Neuronal stem cell (in vitro differentiated cells): ENCODE data around the gene ZFP64.

Source experiments
- DNase-seq: peaks from one replicate; pipeline ENCODE4 v3.0.0-alpha.2; 2013; ENCODE audit warnings: low spot score
- H2AFZ ChIP-seq: one replicate; pipeline ENCODE4 v1.6.1; 2013; ENCODE audit warnings: mild to moderate bottlenecking, low read length, inconsistent platforms
- H2AK5ac ChIP-seq: 2 replicates; pipeline ENCODE4 v1.6.1; 2013; ENCODE audit warnings: low read depth, mild to moderate bottlenecking, inconsistent platforms, low read length, moderate library complexity, mixed read lengths
- H2BK120ac ChIP-seq: 2 replicates; pipeline ENCODE4 v1.6.1; 2013; ENCODE audit warnings: low read depth, mild to moderate bottlenecking, inconsistent platforms, low read length, moderate library complexity, mixed read lengths
- H2BK12ac ChIP-seq: one replicate; pipeline ENCODE4 v1.6.1; 2013; ENCODE audit warnings: low read length, inconsistent platforms
- H2BK15ac ChIP-seq: 2 replicates; pipeline ENCODE4 v1.6.1; 2013; ENCODE audit warnings: mild to moderate bottlenecking, low read length, inconsistent platforms, mixed read lengths
- H2BK5ac ChIP-seq: one replicate; pipeline ENCODE4 v1.6.1; 2013; ENCODE audit warnings: inconsistent platforms, mild to moderate bottlenecking, low read length, moderate library complexity
- H3K14ac ChIP-seq: one replicate; pipeline ENCODE4 v1.6.1; 2013; ENCODE audit warnings: low read length, inconsistent platforms
- H3K18ac ChIP-seq: 2 replicates; pipeline ENCODE4 v1.6.1; 2013; ENCODE audit warnings: low read length, inconsistent platforms
- H3K23ac ChIP-seq: 2 replicates; pipeline ENCODE4 v1.6.1; 2013; ENCODE audit warnings: low read depth, mild to moderate bottlenecking, mixed read lengths, low read length, inconsistent platforms; ENCODE audit not compliant: poor library complexity
- H3K27ac ChIP-seq: replicated peaks from 3 replicates; pipeline ENCODE4 v1.5.1; 2013; ENCODE audit warnings: low read length, inconsistent platforms
- H3K27me3 ChIP-seq, 3 experiments: 2 replicates each; pipeline ENCODE4 v1.6.1; 2013; ENCODE audit warnings: low read length in 3 of 3, mild to moderate bottlenecking in 2 of 3, inconsistent platforms in 1 of 3, low read depth in 1 of 3, mixed read lengths in 1 of 3, moderate library complexity in 1 of 3; ENCODE audit not compliant: control insufficient read depth in 3 of 3, insufficient read depth in 3 of 3
- H3K36me3 ChIP-seq, 2 donors: replicated peaks in 1 of 2; 2 replicates each; pipeline ENCODE4 v1.6.1; 2013; ENCODE audit warnings: low read length in 2 of 2; ENCODE audit not compliant: control insufficient read depth in 2 of 2, insufficient read depth in 2 of 2
- H3K4ac ChIP-seq: 2 replicates; pipeline ENCODE4 v1.6.1; 2013; ENCODE audit warnings: inconsistent platforms, mild to moderate bottlenecking, low read length, moderate library complexity
- H3K4me1 ChIP-seq, 2 donors: 1 replicate in 1 of 2; 2 replicates in 1 of 2; pipeline ENCODE4 v1.6.1; 2013; ENCODE audit warnings: low read length in 2 of 2, low read depth in 1 of 2; ENCODE audit not compliant: control insufficient read depth in 2 of 2, insufficient read depth in 1 of 2
- H3K4me2 ChIP-seq: one replicate; pipeline ENCODE4 v1.6.1; 2013; ENCODE audit warnings: mild to moderate bottlenecking, low read length, inconsistent platforms; ENCODE audit not compliant: insufficient read depth, poor library complexity, severe bottlenecking
- H3K4me3 ChIP-seq, 2 donors: 2 replicates each; pipeline ENCODE4 v1.5.1; 2013; ENCODE audit warnings: low read length in 2 of 2, mild to moderate bottlenecking in 2 of 2, inconsistent platforms in 1 of 2, moderate library complexity in 1 of 2
- H3K79me1 ChIP-seq: one replicate; pipeline ENCODE4 v1.6.1; 2013; ENCODE audit warnings: low read depth, mild to moderate bottlenecking, inconsistent platforms, low read length, moderate library complexity
- H3K9ac ChIP-seq: one replicate; pipeline ENCODE4 v1.6.1; 2013; ENCODE audit warnings: mild to moderate bottlenecking, low read depth, low read length, inconsistent platforms; ENCODE audit not compliant: poor library complexity
- H3K9me3 ChIP-seq, 2 donors: replicated peaks in 1 of 2; 2 replicates each; pipeline versions ENCODE3 to v1.6.1; 2013; ENCODE audit warnings: low read length in 2 of 2, mild to moderate bottlenecking in 2 of 2, inconsistent platforms in 1 of 2, low read depth in 1 of 2, mixed read lengths in 1 of 2, moderate library complexity in 1 of 2; ENCODE audit not compliant: control insufficient read depth in 2 of 2, insufficient read depth in 1 of 2
- H4K8ac ChIP-seq: one replicate; pipeline ENCODE4 v1.6.1; 2013; ENCODE audit warnings: low read depth, mild to moderate bottlenecking, inconsistent platforms, low read length, moderate library complexity
- H4K91ac ChIP-seq: one replicate; pipeline ENCODE4 v1.6.1; 2013; ENCODE audit warnings: low read length, low read depth, mild to moderate bottlenecking, inconsistent platforms; ENCODE audit not compliant: poor library complexity
- WGBS, 2 donors: extraction: QIAGEN DNeasy Blood & Tissue Kit; methylation state at CpG; one replicate each; pipeline ENCODE4 v1.1.7; 2013; ENCODE audit warnings: missing lambda C conversion rate in 2 of 2, mixed read lengths in 1 of 2; ENCODE audit not compliant: insufficient read length in 2 of 2, insufficient replicate concordance in 1 of 2; ENCODE audit errors: extremely low coverage in 2 of 2; 5-methylcytosine and 5-hydroxymethylcytosine counted together

ZFP64 gene

GRCh38 chr20:52190437-52191131 is 995 bp downstream of the ZFP64 start:
- Histone ChIP-seq H3K14ac (no peak overlapping the region), H2BK120ac (no peak overlapping the region), H3K18ac (peak overlapping the region; percentile 100), H2BK5ac (peak overlapping the region; percentile 85), H3K9me3 (no peaks in the 10 kb centered on the region), H3K27me3 (no peaks in the 10 kb centered on the region), H3K4me2 (peak overlapping the region; percentile 83), H3K36me3 (peaks cover 6 to 15% of the 10 kb centered on the region in 2 donors), H4K91ac (no peak overlapping the region), H2BK15ac (peak overlapping the region; percentile 35), H3K23ac (peak overlapping the region; percentile 45), H4K8ac (no peak overlapping the region), H3K27ac (peak overlapping the region; percentile 81), H3K4me3 (peak overlapping the region; percentile 95 to 96), H3K4ac (no peak overlapping the region), H3K9ac (peak overlapping the region; percentile 87), H2AK5ac (peak overlapping the region; percentile 54), H2AFZ (peak overlapping the region; percentile 98), H3K4me1 (peaks cover 8 to 11% of the 10 kb centered on the region in 2 donors), H3K79me1 (peaks cover 6% of the 10 kb centered on the region), H2BK12ac (no peak overlapping the region)
- no CpG with 5 or more reads among the region's 15 CpGs for WGBS, 2 donors
- DNase-seq: no peak

GRCh38 chr20:52181766-52182165 is 9.8 kb downstream of the ZFP64 start:
- no peak overlapping the region for H3K4me2 ChIP-seq
- H3K18ac ChIP-seq: no peak overlapping the region
- no peaks in the 10 kb centered on the region for H3K27me3 ChIP-seq
- H2BK120ac ChIP-seq: no peak overlapping the region
- H3K9me3 ChIP-seq: no peaks in the 10 kb centered on the region
- H2AFZ ChIP-seq: no peak overlapping the region
- H3K4me1 ChIP-seq: no peaks in the 10 kb centered on the region
- no peaks in the 10 kb centered on the region for H3K79me1 ChIP-seq
- no peak overlapping the region for H3K27ac ChIP-seq
- no peak overlapping the region for H3K9ac ChIP-seq
- H3K23ac ChIP-seq: no peak overlapping the region
- H2BK5ac ChIP-seq: no peak overlapping the region
- H2BK12ac ChIP-seq: no peak overlapping the region
- no peak for DNase-seq
- H3K14ac ChIP-seq: no peak overlapping the region
- peaks cover 17 to 74% of the 10 kb centered on the region in 2 donors for H3K36me3 ChIP-seq
- H4K91ac ChIP-seq: no peak overlapping the region
- no CpG with 5 or more reads among the region's 9 CpGs for WGBS, 2 donors
- H3K4ac ChIP-seq: no peak overlapping the region
- no peak overlapping the region for H2AK5ac ChIP-seq
- no peak overlapping the region for H4K8ac ChIP-seq
- no peak overlapping the region for H3K4me3 ChIP-seq
- no peak overlapping the region for H2BK15ac ChIP-seq

- Histone ChIP-seq H3K9me3 (peaks cover 0 to 2% of the 10 kb centered on the region in 2 donors), H3K4me3 (no peak overlapping the region), H3K27ac (no peak overlapping the region), H4K91ac (no peak overlapping the region), H4K8ac (no peak overlapping the region), H2BK15ac (no peak overlapping the region), H3K9ac (no peak overlapping the region), H3K4me2 (no peak overlapping the region), H3K36me3 (peaks cover 14 to 60% of the 10 kb centered on the region in 2 donors), H3K79me1 (no peaks in the 10 kb centered on the region), H2BK120ac (no peak overlapping the region), H3K27me3 (no peaks in the 10 kb centered on the region), H3K4me1 (no peaks in the 10 kb centered on the region), H2AFZ (no peak overlapping the region), H3K23ac (no peak overlapping the region), H3K14ac (no peak overlapping the region), H2BK5ac (no peak overlapping the region), H3K18ac (no peak overlapping the region), H2BK12ac (no peak overlapping the region), H2AK5ac (no peak overlapping the region), H3K4ac (no peak overlapping the region)
- no peak for DNase-seq
- no CpG with 5 or more reads among the region's 5 CpGs for WGBS, 2 donors
Observed at GRCh38 chr20:52180180-52180840, 11.3 kb downstream of the ZFP64 start.

GRCh38 chr20:52179331-52180179 is 12.0 kb downstream of the ZFP64 start:
- Histone ChIP-seq H3K4me2 (no peak overlapping the region), H2BK12ac (no peak overlapping the region), H2AFZ (no peak overlapping the region), H3K27ac (no peak overlapping the region), H3K9ac (no peak overlapping the region), H3K4ac (no peak overlapping the region), H3K36me3 (peaks cover 14 to 54% of the 10 kb centered on the region in 2 donors), H3K18ac (no peak overlapping the region), H3K14ac (no peak overlapping the region), H3K9me3 (peaks cover 0 to 2% of the 10 kb centered on the region in 2 donors), H4K8ac (no peak overlapping the region), H3K4me3 (no peak overlapping the region), H2AK5ac (no peak overlapping the region), H2BK5ac (no peak overlapping the region), H2BK120ac (no peak overlapping the region), H3K79me1 (no peaks in the 10 kb centered on the region), H3K27me3 (no peaks in the 10 kb centered on the region), H2BK15ac (no peak overlapping the region), H3K4me1 (no peaks in the 10 kb centered on the region), H4K91ac (no peak overlapping the region), H3K23ac (no peak overlapping the region)
- no CpG with 5 or more reads among the region's 4 CpGs for WGBS, 2 donors
- no peak for DNase-seq
